Neural cell (in vitro differentiated cells): Measurements from ENCODE around the gene SIK3. TPM values are rescaled to one million over a fixed set of nuclear protein-coding genes. Genes with fewer than 3 reads are reported as not detected.

ENCODE experiments used
- H2AFZ ChIP-seq: fragments of 200-600, 300-800 bp; sonication (generic), shearing (Covaris generic); 2 replicates; pipeline ENCODE4 v1.6.0; 2014; ENCODE audit warnings: low read depth, mild to moderate bottlenecking, antibody characterized with exemption, low read length, moderate library complexity
- H3F3A ChIP-seq: fragments of 200-600 bp; shearing (Covaris generic); 2 replicates; pipeline ENCODE4 v1.6.1; 2016; ENCODE audit warnings: mild to moderate bottlenecking, moderate library complexity, mixed read lengths, antibody characterized with exemption, low read length; ENCODE audit not compliant: insufficient read depth, poor library complexity, severe bottlenecking
- H3K27ac ChIP-seq: fragments of 200-600, 300-800 bp; sonication (generic), shearing (Covaris generic); 2 replicates; pipeline ENCODE4 v1.5.1; 2014; ENCODE audit warnings: mild to moderate bottlenecking, low read length, moderate library complexity
- H3K27me3 ChIP-seq: fragments of 300-800, 200-600 bp; sonication (generic), shearing (Covaris generic); 2 replicates; pipeline ENCODE4 v1.6.0; 2014; ENCODE audit warnings: mild to moderate bottlenecking, low read depth, low read length, moderate library complexity; ENCODE audit not compliant: insufficient read depth
- H3K36me3 ChIP-seq: fragments of 300-800, 200-600 bp; sonication (generic), shearing (Covaris generic); 2 replicates; pipeline ENCODE4 v1.5.1; 2014; ENCODE audit warnings: mild to moderate bottlenecking, antibody characterized with exemption, low read length, moderate library complexity; ENCODE audit not compliant: insufficient read depth
- H3K4me2 ChIP-seq: fragments of 300-800, 200-600 bp; sonication (generic), shearing (Covaris generic); 2 replicates; pipeline ENCODE4 v1.6.0; 2014; ENCODE audit warnings: mild to moderate bottlenecking, low read length
- H3K4me3 ChIP-seq: fragments of 300-800, 200-600 bp; sonication (generic), shearing (Covaris generic); 2 replicates; pipeline ENCODE4 v1.5.1; 2014; ENCODE audit warnings: mild to moderate bottlenecking, low read length, moderate library complexity
- H3K79me2 ChIP-seq: fragments of 200-600 bp; shearing (Covaris generic); replicated peaks from 2 replicates; pipeline ENCODE4 v1.6.0; 2014; ENCODE audit warnings: mild to moderate bottlenecking, low read length, moderate library complexity; ENCODE audit not compliant: insufficient read depth
- H3K9ac ChIP-seq: fragments of 300-800, 200-600 bp; sonication (generic), shearing (Covaris generic); 2 replicates; pipeline ENCODE4 v1.6.1; 2016; ENCODE audit warnings: mild to moderate bottlenecking, low read length, mixed read lengths
- H3K9me2 ChIP-seq: fragments of 200-600 bp; shearing (Covaris generic); 2 replicates; pipeline ENCODE4 v1.6.1; 2016; ENCODE audit warnings: mild to moderate bottlenecking, low read length, mixed read lengths; ENCODE audit not compliant: insufficient read depth
- H3K9me3 ChIP-seq: fragments of 200-600, 300-800 bp; sonication (generic), shearing (Covaris generic); 2 replicates; pipeline ENCODE4 v1.6.1; 2016; ENCODE audit warnings: mild to moderate bottlenecking, mixed run types, low read length, moderate library complexity, mixed read lengths
- H4K20me1 ChIP-seq: fragments of 200-600 bp; shearing (Covaris generic); 2 replicates; pipeline ENCODE4 v1.6.1; 2016; ENCODE audit warnings: mild to moderate bottlenecking, mixed run types; ENCODE audit not compliant: insufficient read depth
- EP300 ChIP-seq: fragments of 450-650 bp; conservative IDR thresholded peaks from 2 replicates; pipeline ENCODE4 v1.6.1; 2014; ENCODE audit warnings: antibody characterized with exemption, mild to moderate bottlenecking, moderate library complexity; ENCODE audit not compliant: poor library complexity, severe bottlenecking
- EZH2 ChIP-seq: fragments of 200-600, 300-800 bp; shearing (Covaris generic), sonication (generic); IDR thresholded peaks from 2 replicates; pipeline ENCODE4 v1.6.1; 2014; ENCODE audit warnings: antibody characterized with exemption, low read length, borderline replicate concordance, mild to moderate bottlenecking; ENCODE audit not compliant: insufficient read depth, poor library complexity, severe bottlenecking
- MXI1 ChIP-seq: fragments of 450-650 bp; conservative IDR thresholded peaks from 2 replicates; pipeline ENCODE4 v1.6.1; 2014; ENCODE audit warnings: antibody characterized with exemption, mild to moderate bottlenecking; ENCODE audit not compliant: poor library complexity, severe bottlenecking
- POLR2AphosphoS5 ChIP-seq: IDR thresholded peaks from 2 replicates; pipeline ENCODE4 v1.6.1; 2012
- RAD21 ChIP-seq: fragments of 450-650 bp; conservative IDR thresholded peaks from 2 replicates; pipeline ENCODE4 v1.6.1; 2014; ENCODE audit warnings: antibody characterized with exemption, mild to moderate bottlenecking, moderate library complexity
- SMC3 ChIP-seq: fragments of 450-650 bp; conservative IDR thresholded peaks from 2 replicates; pipeline ENCODE4 v1.6.1; 2014; ENCODE audit warnings: antibody characterized with exemption, mild to moderate bottlenecking, moderate library complexity; ENCODE audit not compliant: poor library complexity
- TAF1 ChIP-seq: IDR thresholded peaks from 2 replicates; pipeline ENCODE4 v1.6.1; 2012; ENCODE audit warnings: low read depth
- polyA plus RNA-seq: library from polyadenylated mRNA; depleted of rRNA; stranded (reverse); fragments of >200 nt; gene quantifications from 2 replicates; pipeline ENCODE4 v1.2.3, GENCODE V29; 2014
- TF ChIP-seq, protein P1 (sequence below): IDR thresholded peaks from 2 replicates; pipeline ENCODE4 v1.6.1; 2012; ENCODE audit warnings: borderline replicate concordance
- TF ChIP-seq, protein P2 (sequence below): fragments of 450-650 bp; IDR thresholded peaks from 2 replicates; pipeline ENCODE4 v1.5.1; 2014; ENCODE audit warnings: antibody characterized with exemption, mild to moderate bottlenecking, moderate library complexity; ENCODE audit not compliant: poor library complexity, severe bottlenecking

The SIK3 gene
- polyA plus RNA-seq, 1 donor from 2014 or later, result 11.2 TPM

DNA sequence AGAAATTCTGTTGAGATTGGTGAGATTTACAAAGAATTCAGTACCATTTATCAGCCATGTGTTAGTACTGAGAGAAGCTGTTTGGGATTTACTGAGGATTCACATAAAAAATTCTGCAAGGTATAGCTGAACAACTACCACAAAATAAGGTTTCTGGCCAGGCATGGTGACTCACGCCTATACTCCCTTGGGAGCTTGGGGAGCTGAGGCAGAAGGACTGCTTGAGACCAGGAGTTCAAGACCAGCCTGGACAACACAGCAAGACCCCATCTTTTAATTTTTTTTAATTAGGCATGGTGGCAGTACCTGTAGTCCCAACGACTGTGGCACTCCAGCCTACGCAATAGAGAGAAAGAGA is 86.7 kb downstream of the SIK3 start:
- no peaks in the 10 kb centered on the region for H3K9me3 ChIP-seq
- H3K79me2 ChIP-seq, result no peaks in the 10 kb centered on the region
- no peak overlapping the region for H3K27ac ChIP-seq
- no peaks in the 10 kb centered on the region for H3K36me3 ChIP-seq
- no peaks in the 10 kb centered on the region for H3K27me3 ChIP-seq
- H2AFZ ChIP-seq, result no peak overlapping the region
- no peak overlapping the region for H3K9ac ChIP-seq
- no peaks in the 10 kb centered on the region for H4K20me1 ChIP-seq
- H3F3A ChIP-seq, result no peaks in the 10 kb centered on the region
- H3K4me3 ChIP-seq, result no peak overlapping the region
- H3K4me2 ChIP-seq, result no peak overlapping the region
- TF ChIP-seq EP300 (no peak), MXI1 (no peak), RAD21 (no peak), EZH2 (no peak), POLR2AphosphoS5 (no peak), SMC3 (no peak), TAF1 (no peak)
- TF ChIP-seq, protein P1, sequence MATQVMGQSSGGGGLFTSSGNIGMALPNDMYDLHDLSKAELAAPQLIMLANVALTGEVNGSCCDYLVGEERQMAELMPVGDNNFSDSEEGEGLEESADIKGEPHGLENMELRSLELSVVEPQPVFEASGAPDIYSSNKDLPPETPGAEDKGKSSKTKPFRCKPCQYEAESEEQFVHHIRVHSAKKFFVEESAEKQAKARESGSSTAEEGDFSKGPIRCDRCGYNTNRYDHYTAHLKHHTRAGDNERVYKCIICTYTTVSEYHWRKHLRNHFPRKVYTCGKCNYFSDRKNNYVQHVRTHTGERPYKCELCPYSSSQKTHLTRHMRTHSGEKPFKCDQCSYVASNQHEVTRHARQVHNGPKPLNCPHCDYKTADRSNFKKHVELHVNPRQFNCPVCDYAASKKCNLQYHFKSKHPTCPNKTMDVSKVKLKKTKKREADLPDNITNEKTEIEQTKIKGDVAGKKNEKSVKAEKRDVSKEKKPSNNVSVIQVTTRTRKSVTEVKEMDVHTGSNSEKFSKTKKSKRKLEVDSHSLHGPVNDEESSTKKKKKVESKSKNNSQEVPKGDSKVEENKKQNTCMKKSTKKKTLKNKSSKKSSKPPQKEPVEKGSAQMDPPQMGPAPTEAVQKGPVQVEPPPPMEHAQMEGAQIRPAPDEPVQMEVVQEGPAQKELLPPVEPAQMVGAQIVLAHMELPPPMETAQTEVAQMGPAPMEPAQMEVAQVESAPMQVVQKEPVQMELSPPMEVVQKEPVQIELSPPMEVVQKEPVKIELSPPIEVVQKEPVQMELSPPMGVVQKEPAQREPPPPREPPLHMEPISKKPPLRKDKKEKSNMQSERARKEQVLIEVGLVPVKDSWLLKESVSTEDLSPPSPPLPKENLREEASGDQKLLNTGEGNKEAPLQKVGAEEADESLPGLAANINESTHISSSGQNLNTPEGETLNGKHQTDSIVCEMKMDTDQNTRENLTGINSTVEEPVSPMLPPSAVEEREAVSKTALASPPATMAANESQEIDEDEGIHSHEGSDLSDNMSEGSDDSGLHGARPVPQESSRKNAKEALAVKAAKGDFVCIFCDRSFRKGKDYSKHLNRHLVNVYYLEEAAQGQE, result no peak
- TF ChIP-seq, protein P2, sequence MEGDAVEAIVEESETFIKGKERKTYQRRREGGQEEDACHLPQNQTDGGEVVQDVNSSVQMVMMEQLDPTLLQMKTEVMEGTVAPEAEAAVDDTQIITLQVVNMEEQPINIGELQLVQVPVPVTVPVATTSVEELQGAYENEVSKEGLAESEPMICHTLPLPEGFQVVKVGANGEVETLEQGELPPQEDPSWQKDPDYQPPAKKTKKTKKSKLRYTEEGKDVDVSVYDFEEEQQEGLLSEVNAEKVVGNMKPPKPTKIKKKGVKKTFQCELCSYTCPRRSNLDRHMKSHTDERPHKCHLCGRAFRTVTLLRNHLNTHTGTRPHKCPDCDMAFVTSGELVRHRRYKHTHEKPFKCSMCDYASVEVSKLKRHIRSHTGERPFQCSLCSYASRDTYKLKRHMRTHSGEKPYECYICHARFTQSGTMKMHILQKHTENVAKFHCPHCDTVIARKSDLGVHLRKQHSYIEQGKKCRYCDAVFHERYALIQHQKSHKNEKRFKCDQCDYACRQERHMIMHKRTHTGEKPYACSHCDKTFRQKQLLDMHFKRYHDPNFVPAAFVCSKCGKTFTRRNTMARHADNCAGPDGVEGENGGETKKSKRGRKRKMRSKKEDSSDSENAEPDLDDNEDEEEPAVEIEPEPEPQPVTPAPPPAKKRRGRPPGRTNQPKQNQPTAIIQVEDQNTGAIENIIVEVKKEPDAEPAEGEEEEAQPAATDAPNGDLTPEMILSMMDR, result no peak
- no peaks in the 10 kb centered on the region for H3K9me2 ChIP-seq

DNA sequence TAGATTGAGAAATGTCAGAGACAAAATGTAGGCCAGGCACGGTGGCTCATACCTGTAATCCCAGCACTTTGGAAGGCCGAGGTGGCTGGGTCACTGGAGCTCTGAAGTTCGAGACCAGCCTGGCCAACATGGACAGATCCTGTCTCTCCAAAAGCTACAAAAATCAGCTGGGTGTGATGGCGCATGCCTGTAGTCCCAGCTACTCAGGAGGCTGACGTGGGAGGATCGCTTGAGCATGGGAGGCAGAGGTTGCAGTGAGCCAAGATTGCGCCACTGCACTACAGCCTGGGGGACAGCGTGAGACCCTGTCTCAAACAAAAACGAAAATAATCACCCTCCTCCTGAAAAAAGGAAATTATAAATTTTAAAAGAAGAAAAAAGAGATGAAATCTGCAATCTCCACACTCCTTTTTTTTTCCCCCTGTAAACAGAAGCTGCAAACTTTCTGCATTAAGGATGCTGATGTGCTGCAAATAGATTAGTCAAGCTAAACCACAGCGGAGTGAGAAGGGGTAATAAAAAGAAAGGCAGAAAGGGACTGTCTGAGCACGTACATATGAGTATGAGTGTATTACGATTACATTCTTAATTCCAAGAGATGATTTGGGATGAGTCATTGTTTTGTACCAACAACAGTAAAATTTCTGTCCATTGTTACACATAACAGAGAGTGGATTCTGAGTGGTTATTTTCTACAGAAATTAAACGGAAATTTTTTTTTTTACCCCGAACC is 87.3 kb downstream of the SIK3 start:
- no peaks in the 10 kb centered on the region for H3K27me3 ChIP-seq
- H3K27ac ChIP-seq, result no peak overlapping the region
- H3K9me3 ChIP-seq, result no peaks in the 10 kb centered on the region
- no peak for TF ChIP-seq EZH2
- no peak for TF ChIP-seq EP300
- no peak for TF ChIP-seq RAD21
- no peak for TF ChIP-seq MXI1
- TF ChIP-seq, protein P2, result no peak
- no peak for TF ChIP-seq SMC3
- TF ChIP-seq, protein P1, result no peak
- TF ChIP-seq TAF1, result no peak
- no peak for TF ChIP-seq POLR2AphosphoS5
- no peak overlapping the region for H3K4me2 ChIP-seq
- H4K20me1 ChIP-seq, result no peaks in the 10 kb centered on the region
- H3K36me3 ChIP-seq, result no peaks in the 10 kb centered on the region
- no peaks in the 10 kb centered on the region for H3K9me2 ChIP-seq
- no peaks in the 10 kb centered on the region for H3F3A ChIP-seq
- H2AFZ ChIP-seq, result no peak overlapping the region
- no peaks in the 10 kb centered on the region for H3K79me2 ChIP-seq
- H3K9ac ChIP-seq, result no peak overlapping the region
- no peak overlapping the region for H3K4me3 ChIP-seq
